ENCODE results near the gene HDAC4. TPM values are rescaled to one million over a fixed set of nuclear protein-coding genes. Genes with fewer than 3 reads are reported as not detected.
A peak's percentile ranks its signal among the peaks of the same experiment; 100 is the strongest.

Gene HDAC4
- total and polyA plus RNA-seq, 2 donors from 2014 or later: 2.2 to 56.8 TPM

DNA sequence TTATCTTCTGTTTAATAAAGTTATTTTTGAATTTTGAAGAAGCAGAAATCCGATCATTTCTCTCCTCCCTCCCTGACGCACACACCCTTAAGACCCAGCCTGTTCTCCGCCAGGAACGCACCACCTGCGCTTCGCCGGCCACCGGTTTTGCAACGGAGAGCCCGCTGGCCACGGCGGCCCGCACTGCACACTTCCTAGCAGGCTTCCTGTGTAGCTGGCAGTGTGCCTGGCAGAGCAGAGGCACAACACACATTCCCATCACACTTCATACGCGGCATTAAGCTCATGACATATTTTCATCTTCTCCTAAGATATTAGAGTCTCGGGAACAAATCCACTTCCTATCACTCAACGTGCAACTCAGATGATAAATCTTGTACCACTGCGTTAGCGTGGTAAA, 148.0 kb downstream of the HDAC4 start:
- H3K36me3 ChIP-seq (ENCODE audit: control insufficient read depth in 2 of 3, insufficient read depth in 3 of 3, low read length in 3 of 3): no peaks in the 10 kb centered on the region
- DNase-seq (peak in 4 of 5 donors; percentile 55 to 78 (median 68)), FAIRE-seq (no peak)
- no peak overlapping the region for H3K9ac ChIP-seq (ENCODE audit: low read length in 3 of 3)
- H3K4me1 ChIP-seq (ENCODE audit: control insufficient read depth in 2 of 3, insufficient read depth in 2 of 3, low read depth in 1 of 3, low read length in 3 of 3): peaks cover 2 to 4% (median 2%) of the 10 kb centered on the region in 3 donors
- H3K27ac ChIP-seq (ENCODE audit: low read depth in 2 of 2, low read length in 2 of 2): no peak overlapping the region
- H3K27me3 ChIP-seq (ENCODE audit: control insufficient read depth, insufficient read depth, low read length): no peaks in the 10 kb centered on the region
- intact Hi-C loops (cut with DNase I): no loop called here
- H3K4me3 ChIP-seq (ENCODE audit: low read length in 3 of 3): no peak overlapping the region
- peaks cover 0 to 5% (median 0%) of the 10 kb centered on the region in 3 donors for H3K9me3 ChIP-seq (ENCODE audit: control insufficient read depth in 2 of 3, insufficient read depth in 1 of 3, low read length in 3 of 3)
- no peak for TF ChIP-seq CTCF (IDR thresholded peaks at IDR 0.05; ENCODE audit: borderline replicate concordance, extremely low read depth, insufficient read depth)

DNA sequence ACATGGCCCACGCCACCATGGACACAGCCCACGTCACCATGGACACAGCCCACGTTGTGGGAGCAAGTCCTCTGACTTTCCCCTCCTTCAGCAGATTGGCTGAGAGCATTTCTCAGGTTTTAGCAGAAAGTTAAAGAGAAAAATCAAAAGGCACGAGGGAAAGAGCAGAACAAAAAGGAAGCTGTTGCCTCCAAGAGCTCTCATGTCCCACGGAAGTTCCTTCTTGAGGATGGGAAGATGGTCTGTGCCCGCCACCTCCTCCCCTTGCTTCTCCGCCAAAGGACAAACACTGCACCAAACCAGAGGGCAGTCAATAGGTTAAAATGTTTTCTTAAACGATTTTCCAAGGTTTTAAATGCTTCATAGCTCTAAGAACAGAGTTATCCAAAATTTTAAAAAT, 148.4 kb downstream of the HDAC4 start:
- no peak for TF ChIP-seq CTCF (IDR thresholded peaks at IDR 0.05; ENCODE audit: borderline replicate concordance, extremely low read depth, insufficient read depth)
- H3K27me3 ChIP-seq (ENCODE audit: control insufficient read depth, insufficient read depth, low read length): no peaks in the 10 kb centered on the region
- FAIRE-seq: no peak
- H3K9me3 ChIP-seq (ENCODE audit: control insufficient read depth in 2 of 3, insufficient read depth in 1 of 3, low read length in 3 of 3): peaks cover 0 to 2% (median 0%) of the 10 kb centered on the region in 3 donors
- no peak overlapping the region for H3K27ac ChIP-seq (ENCODE audit: low read depth in 2 of 2, low read length in 2 of 2)
- no peak overlapping the region for H3K9ac ChIP-seq (ENCODE audit: low read length in 3 of 3)
- no peak overlapping the region for H3K4me3 ChIP-seq (ENCODE audit: low read length in 3 of 3)
- DNase-seq: no peak
- no peaks in the 10 kb centered on the region for H3K36me3 ChIP-seq (ENCODE audit: control insufficient read depth in 2 of 3, insufficient read depth in 3 of 3, low read length in 3 of 3)
- intact Hi-C loops (cut with DNase I): no loop called here
- peaks cover 3 to 4% (median 4%) of the 10 kb centered on the region in 3 donors for H3K4me1 ChIP-seq (ENCODE audit: control insufficient read depth in 2 of 3, insufficient read depth in 2 of 3, low read depth in 1 of 3, low read length in 3 of 3)

DNA sequence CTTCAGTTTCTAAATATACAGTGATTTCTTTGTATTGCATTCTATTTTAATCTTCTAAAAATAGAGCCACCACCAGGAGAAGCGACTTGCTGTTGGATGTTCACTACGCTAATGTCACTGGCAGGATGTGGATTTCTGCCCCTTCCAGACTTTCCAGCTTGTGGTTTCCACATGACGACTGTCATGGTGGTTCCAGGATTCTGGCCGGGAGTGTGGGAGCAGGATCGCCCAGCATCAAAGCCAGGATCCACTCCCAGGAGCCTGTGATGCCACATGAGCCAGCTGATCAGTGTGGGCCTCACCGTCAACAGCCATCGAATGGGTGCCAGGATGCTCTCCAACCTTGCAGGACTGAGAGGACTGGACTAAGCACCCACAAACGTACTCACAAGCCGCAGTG, 148.8 kb downstream of the HDAC4 start:
- intact Hi-C loops (cut with DNase I): no loop called here
- H3K27ac ChIP-seq (ENCODE audit: low read depth in 2 of 2, low read length in 2 of 2): no peak overlapping the region
- TF ChIP-seq CTCF (IDR thresholded peaks at IDR 0.05; ENCODE audit: borderline replicate concordance, extremely low read depth, insufficient read depth): no peak
- H3K4me1 ChIP-seq (ENCODE audit: control insufficient read depth in 2 of 3, insufficient read depth in 2 of 3, low read depth in 1 of 3, low read length in 3 of 3): peaks cover 4 to 6% (median 4%) of the 10 kb centered on the region in 3 donors
- no peak overlapping the region for H3K9ac ChIP-seq (ENCODE audit: low read length in 3 of 3)
- no peak for FAIRE-seq
- no peaks in the 10 kb centered on the region for H3K36me3 ChIP-seq (ENCODE audit: control insufficient read depth in 2 of 3, insufficient read depth in 3 of 3, low read length in 3 of 3)
- no peak overlapping the region for H3K4me3 ChIP-seq (ENCODE audit: low read length in 3 of 3)
- no peaks in the 10 kb centered on the region for H3K27me3 ChIP-seq (ENCODE audit: control insufficient read depth, insufficient read depth, low read length)
- no peak for DNase-seq
- no peaks in the 10 kb centered on the region for H3K9me3 ChIP-seq (ENCODE audit: control insufficient read depth in 2 of 3, insufficient read depth in 1 of 3, low read length in 3 of 3)
